K562 (cell line): ENCODE results near the gene LMO7. TPM values are rescaled to one million over a fixed set of nuclear protein-coding genes. Genes with fewer than 3 reads are reported as not detected.

Source experiments
- CCAR2 ChIP-seq: fragments of 200-400 bp; formaldehyde crosslinking; IDR thresholded peaks from 2 replicates; pipeline ENCODE4 v1.6.1; 2017; ENCODE audit warnings: mild to moderate bottlenecking, low read depth, low read length
- polyA plus RNA-seq, 8 experiments: library from polyadenylated mRNA; depleted of rRNA in 4 of 8; stranded (reverse) in 5 of 8; unstranded in 3 of 8; fragments of >200 nt; fragmentation: Nextera tagmentation in 2 of 8; fragmentation: Illumina TruSeq in 1 of 8; extraction: Ambion mirVana in 2 of 8; extraction: Trizol in 1 of 8; gene quantifications; 2 replicates each; pipeline versions ENCODE4 v1.2.1 to v1.2.3, GENCODE V29; 2011 to 2014; ENCODE audit warnings: inconsistent platforms in 1 of 8, missing spikeins in 1 of 8
- total RNA-seq, 7 experiments: library from RNA; depleted of rRNA in 6 of 7; stranded (reverse); fragments of >200 nt in 6 of 7; fragmentation: Illumina TruSeq in 2 of 7; extraction: Trizol in 2 of 7; gene quantifications; 2 replicates each; pipeline versions ENCODE4 v1.2.1 to v1.2.3, GENCODE V29; 2011 to 2021; ENCODE audit warnings: low replicate concordance in 1 of 7
- TF ChIP-seq, protein P1 (sequence below), 2 experiments: fragments of 450-650 bp; IDR thresholded peaks; 2 replicates each; pipeline ENCODE4 v1.6.1; 2016; ENCODE audit warnings: mild to moderate bottlenecking in 2 of 2, borderline replicate concordance in 1 of 2, low read depth in 1 of 2, moderate library complexity in 1 of 2

Gene LMO7
- total and polyA plus RNA-seq, 9 of the 15 experiments (the other 6 are each of a cell fraction or from before 2014, with no cell fraction given): 0.42 to 4.3 (median 1.7) TPM

DNA sequence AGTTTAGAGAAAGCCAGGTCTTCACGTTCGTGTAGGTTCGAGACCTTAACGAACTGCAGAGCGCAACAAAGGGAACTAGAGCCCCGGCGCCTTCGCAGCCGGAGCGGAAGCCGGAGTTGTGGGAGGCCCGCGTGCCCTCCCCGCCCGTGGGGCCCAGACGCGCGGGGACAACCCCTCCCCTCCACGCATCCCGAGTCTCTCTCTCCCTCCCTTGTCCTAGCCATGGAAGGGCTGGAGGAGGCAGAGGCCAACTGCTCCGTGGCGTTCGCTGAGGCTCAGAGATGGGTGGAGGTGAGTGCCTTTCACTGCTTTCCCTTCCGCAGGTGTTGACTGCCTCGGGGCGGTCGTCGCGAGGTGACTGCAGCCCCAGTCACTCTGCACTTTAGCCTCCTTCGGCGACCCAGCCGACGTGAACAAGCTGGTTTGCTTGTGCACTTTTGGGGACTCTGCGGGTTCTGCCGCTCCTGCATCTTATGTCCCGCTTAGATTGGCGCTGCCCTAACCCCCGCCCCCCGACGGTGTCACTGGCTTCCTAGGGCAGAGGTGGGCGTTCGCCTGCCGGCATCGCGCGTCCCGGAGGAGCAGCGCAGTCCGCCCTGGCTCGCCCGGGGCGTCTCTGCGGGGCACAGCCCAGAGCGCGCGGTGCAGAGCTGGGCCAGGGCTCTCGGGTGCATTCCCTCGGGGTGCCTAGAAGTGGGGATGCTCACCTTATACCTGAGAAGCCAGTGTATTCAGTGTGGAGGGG is 478 bp downstream of the LMO7 start (continued):
- TF ChIP-seq CCAR2: no peak
- TF ChIP-seq, protein P1, sequence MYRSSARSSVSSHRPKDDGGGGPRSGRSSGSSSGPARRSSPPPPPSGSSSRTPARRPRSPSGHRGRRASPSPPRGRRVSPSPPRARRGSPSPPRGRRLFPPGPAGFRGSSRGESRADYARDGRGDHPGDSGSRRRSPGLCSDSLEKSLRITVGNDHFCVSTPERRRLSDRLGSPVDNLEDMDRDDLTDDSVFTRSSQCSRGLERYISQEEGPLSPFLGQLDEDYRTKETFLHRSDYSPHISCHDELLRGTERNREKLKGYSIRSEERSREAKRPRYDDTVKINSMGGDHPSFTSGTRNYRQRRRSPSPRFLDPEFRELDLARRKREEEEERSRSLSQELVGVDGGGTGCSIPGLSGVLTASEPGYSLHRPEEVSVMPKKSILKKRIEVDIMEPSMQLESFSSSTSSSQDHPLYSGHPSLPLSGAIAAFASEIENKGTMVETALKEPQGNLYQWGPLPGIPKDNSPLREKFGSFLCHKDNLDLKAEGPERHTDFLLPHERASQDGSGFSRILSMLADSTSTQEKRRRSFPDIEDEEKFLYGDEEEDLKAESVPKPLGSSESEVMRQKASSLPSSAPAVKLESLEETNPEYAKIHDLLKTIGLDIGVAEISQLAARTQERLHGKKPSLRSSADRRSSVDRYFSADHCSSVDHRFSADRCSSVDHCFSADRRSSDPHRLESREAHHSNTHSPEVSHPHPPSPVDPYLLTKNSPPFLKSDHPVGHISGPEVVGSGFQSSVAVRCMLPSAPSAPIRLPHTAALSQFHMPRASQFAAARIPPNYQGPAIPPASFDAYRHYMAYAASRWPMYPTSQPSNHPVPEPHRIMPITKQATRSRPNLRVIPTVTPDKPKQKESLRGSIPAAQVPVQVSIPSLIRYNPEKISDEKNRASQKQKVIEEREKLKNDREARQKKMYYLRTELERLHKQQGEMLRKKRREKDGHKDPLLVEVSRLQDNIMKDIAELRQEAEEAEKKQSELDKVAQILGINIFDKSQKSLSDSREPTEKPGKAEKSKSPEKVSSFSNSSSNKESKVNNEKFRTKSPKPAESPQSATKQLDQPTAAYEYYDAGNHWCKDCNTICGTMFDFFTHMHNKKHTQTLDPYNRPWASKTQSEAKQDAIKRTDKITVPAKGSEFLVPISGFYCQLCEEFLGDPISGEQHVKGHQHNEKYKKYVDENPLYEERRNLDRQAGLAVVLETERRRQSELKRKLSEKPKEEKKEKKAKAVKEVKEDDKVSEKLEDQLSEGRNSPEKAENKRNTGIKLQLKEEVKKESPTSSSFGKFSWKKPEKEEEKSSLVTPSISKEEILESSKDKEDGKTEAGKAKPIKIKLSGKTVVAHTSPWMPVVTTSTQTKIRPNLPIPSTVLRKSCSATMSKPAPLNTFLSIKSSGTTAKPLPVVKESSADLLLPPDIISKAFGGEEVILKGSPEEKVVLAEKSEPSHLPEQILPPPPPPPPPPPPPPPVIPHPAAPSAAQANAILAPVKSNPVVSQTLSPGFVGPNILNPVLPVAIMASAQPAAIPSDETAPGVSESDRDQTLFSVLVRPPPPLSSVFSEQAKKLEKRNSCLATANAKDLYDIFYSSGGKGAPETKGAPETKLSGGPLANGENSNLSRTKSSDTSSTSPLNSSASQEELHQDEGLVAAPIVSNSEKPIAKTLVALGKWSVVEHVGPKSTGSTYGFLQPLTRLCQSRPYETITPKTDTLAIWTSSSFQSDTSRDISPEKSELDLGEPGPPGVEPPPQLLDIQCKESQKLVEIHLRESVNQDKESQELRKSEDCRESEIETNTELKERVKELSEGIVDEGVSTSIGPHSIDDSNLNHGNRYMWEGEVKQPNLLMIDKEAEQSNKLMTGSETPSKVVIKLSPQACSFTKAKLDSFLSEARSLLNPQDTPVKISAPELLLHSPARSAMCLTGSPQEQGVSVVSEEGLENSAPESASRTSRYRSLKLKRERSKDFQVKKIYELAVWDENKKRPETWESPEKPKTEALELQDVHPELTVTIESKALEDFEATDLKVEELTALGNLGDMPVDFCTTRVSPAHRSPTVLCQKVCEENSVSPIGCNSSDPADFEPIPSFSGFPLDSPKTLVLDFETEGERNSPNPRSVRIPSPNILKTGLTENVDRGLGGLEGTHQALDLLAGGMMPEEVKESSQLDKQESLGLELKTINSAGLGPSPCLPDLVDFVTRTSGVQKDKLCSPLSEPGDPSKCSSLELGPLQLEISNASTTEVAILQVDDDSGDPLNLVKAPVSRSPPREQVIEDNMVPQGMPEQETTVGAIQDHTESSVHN (IDR thresholded peaks at IDR 0.05; ENCODE audit: borderline replicate concordance in 1 of 2, low read depth in 1 of 2): no peak
- TF ChIP-seq, all 486 proteins: peak for 7
